GM18511 (cell line): ENCODE data around the gene STK40.

Experiments used
- ATAC-seq: cut with Tn5 transposase; IDR thresholded peaks from one replicate; pipeline ENCODE4 v1.9.1; 2021; ENCODE audit warnings: mild to moderate bottlenecking, moderate library complexity; ENCODE audit not compliant: unreplicated experiment

The STK40 gene

DNA sequence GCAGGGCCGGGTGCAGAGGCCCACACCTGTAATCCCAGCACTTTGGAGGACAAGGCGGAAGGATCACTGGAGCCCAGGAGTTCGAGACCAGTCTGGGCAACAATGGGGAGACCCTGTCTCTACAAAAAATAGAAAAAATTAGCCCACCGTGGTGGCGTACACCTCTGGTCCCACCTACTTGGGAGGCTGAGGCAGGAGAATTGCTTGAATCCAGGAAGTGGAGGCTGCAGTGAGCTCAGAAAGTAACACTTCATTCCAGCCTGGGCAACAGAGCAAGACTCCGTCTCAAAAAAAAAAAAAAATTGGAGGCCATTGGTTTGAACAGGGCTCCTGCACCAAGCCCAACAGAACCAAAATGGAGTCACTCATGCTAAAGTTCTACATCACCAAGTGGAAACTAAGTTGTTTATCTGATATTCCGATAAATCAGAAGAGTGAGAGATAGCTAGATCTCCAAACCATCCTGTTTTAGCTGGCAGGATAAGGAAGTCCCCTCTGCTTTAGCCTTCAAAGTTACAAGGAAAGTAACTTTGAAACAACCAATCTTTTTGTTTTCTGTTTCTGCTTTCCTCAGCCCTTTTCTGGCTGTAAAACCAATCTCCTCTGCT lies 12.8 kb upstream of the STK40 start:
- ATAC-seq: no peak

DNA sequence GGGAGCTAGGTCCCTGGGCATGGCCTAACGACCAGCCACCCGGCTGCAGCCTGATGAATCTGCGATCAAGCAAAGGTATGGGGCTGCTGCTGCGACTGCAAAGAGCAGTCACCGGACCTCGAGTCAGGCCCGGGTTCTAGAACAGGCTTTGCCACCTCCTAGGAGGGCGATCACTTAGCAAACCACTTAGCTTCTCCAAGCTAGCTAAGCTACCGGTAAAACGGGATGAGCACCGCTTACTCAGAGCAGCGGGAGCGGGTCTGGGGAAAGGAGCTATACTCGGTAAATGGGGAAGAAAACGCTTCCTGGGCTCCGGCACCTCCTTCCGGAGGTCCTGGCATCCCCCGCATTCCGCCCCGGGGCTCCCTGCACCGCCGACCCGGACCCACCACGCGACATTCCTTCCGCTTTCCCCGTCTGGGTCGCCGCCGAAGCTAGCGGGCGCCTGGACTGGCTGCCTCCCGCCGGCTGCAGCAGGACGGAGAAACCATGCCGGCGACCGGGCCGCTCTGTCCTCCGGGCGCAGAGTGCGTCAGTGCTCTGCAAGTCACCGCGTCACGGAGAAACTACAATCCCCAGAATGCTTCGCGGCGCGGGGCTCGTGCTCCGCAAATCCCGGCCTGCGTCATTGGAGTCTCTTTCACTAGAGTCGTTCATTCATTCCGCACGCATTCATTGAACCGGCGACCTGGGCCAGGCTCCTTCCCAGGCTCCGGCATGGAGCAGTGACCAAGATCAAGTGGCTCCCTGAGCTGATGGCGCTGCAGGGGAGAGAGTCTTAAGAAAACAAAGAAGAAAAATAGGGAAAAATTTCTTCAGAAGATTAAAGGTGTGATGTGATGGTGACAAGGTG lies 11.9 kb upstream of the STK40 start, which contains the start of gene LSM10:
LSM10 (minus strand) TSS at position 531 of the 853 bp plus-strand sequence. CDS start 3,779 bp downstream, outside the sequence.
- ATAC-seq: peak; percentile 86

DNA sequence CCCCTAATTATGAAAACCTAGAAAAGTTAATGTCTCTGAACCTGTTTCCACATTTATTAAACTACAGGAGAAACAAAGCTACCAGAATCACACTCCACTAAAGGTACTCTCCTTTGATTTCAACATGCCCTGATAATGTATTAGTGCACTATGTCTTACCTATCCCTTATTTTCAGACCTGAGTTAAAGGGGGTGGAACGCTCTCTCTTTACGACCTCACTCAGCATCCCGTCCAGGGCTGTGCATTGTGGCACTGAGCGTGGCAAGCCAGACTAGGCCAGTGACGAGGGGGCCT lies 11.3 kb upstream of the STK40 start:
- peak; percentile 59 for ATAC-seq

DNA sequence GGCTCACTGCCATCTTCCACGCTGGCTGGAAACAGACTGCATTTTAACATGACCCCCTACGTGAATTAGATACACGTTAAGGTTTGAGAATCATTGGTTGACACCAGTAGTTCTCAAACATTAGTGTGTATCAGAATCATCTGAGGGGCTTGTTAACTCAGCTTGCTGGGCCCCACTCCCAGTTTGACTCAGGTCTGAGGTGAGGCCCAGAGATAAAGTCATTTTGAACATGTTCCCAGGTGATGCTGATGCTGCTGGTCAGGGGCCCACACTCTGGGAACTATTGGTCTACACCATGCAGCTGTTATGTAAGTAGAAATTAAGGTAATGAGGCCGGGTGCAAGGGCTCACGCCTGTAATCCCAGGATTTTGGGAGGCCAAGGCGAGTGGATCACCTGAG lies 10.6 kb upstream of the STK40 start:
- ATAC-seq: no peak

DNA sequence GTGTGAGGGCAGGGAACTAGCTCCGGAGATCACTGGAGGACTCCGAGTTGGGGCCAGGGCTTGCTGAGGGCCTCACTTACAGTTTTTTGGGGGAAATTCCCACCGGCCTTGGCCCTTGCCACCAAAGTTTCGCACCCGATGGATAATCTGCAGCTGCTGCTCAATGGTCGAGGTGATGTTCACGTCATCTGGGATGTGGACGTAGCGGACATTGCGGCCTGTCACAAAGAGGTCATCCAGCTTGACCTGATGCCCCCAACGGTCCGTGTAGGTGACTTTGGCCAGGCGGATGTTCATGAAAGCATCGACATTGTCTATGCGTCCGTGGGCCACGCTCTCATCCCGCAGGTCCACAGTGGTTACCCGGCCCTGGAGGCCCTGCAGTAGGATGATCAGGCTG lies 8.0 kb upstream of the STK40 start:
- ATAC-seq: no peak

DNA sequence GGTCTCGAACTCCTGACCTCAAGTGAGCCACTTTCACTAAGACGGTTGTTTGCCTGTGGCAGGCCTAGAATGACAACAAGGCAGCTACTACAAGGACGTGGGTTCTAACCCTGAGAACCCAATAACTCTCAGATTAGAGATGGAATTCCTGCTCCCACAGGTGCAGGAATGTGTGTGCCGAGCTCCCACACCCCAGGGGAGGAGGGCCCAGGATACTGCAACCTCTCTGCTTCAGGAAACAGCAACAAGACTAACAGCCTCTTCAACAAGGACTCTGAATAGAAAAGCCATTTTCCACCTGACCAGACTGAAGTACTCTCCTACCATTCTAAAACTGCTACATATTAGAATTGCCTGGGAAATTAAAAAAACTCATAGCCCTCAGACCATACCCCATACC lies 7.1 kb upstream of the STK40 start:
- ATAC-seq: no peak

DNA sequence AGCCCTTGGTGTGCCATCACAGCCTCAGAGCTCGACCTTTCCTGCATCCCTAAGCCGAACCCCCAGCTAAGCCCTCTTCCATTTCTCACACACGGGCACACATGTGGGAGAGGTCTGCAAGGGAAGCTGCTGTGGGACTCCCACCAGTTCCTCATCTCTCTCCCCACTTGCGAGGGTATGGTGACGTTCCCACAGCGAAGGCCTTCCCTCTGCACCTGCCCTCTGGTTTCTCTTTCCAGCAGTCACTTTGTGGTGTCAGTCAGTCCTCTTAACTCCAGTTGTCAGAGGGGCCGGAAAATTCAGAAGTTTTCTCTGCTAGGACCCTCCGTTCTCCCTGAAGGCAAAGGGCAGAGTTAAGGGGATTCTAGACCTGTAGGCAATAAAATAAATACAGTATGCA lies 5.5 kb upstream of the STK40 start:
- ATAC-seq: no peak

DNA sequence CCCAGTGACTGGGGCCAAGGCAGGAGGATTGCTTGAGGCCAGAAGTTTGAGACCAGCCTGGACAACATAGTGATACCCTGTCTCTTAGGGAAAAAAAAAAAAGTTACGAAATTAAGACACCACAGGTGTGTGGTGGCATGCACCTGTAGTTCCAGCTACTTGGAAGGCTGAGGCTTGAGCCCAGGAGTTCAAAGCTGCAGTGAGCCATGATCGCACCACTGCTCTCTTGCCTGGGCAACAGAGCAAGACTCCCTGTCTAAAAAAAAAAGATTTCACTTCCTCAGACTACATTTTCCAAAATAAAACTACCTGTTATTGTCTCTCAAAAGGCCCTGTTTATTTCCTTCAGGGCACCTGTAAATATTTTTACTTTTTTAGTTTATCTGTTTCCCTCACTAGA lies 4.7 kb upstream of the STK40 start:
- ATAC-seq: no peak

DNA sequence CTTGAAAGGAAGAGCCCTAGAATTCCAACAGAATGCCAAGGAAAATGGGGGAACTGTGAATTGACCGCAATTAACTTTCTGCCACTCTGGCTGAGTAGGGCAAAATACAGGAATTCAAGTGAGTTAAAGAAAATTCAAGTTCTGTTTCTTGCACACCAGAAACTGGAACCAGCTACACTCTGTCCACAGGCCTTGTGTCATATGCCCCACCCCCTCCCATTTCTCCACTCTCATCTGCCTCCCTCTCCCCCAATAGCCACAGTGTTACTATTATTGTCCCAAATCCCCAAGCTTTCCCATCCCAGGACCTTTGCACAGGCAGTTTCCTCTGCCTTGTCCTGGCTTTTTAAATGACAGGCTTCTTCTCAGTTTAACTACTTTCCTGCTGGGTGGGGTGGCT lies 4.3 kb upstream of the STK40 start:
- no peak for ATAC-seq

DNA sequence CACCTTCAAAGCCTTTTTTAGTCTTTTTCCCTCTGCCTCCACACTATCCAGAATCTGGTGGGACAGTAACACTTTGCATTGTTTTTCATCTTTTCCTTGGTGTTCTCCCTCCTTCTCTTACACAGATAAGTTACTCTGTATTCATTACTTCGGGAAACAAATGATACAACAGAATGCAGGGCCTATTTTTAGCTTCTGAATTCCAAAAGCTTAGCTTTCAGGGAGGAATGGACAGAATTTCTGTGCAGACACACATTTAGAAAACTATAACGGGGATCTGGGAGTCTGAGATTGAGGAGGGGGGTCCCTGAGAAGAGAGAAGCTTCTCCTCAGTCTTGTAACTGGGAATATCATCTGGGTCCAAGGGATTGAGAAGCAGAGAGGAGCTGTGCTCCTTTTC lies 3.5 kb upstream of the STK40 start:
- ATAC-seq: no peak

DNA sequence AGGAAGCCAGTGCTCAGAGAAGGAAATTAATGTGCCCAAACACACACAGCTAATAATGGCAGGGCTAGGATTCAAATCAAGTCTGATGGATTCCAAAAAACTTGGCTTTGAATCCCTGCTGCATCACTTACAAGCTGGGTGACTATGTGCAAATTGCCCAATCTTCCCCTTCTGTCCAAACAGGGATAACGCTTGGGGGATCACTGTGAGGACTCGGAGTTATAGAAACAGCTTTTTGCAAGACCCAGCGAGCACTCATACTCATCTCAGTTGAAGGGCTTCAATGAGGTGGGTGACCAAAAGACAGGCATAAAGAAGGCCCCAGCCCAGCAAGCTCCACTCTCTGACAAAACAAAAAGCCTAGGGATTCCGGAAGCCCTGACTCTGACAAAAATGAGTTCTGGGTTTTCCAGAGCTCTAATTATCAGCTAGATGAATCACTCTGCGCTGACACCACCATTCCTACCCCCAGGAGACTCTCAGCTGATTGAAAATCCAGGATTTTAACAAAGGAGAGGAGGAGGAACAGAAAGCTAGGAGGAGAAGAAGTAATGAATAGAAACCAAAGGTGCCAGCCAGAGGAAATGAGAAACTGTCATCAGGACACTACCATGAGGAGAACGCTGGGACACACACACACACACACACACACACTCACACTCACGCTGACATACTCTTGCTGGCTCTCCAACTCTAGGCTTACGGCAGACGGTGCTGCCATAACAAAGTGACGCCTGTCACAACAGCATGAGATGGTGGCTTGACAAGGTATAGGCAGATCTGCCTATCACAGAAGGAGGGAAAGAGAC lies 1.6 kb upstream of the STK40 start:
- ATAC-seq: no peak

DNA sequence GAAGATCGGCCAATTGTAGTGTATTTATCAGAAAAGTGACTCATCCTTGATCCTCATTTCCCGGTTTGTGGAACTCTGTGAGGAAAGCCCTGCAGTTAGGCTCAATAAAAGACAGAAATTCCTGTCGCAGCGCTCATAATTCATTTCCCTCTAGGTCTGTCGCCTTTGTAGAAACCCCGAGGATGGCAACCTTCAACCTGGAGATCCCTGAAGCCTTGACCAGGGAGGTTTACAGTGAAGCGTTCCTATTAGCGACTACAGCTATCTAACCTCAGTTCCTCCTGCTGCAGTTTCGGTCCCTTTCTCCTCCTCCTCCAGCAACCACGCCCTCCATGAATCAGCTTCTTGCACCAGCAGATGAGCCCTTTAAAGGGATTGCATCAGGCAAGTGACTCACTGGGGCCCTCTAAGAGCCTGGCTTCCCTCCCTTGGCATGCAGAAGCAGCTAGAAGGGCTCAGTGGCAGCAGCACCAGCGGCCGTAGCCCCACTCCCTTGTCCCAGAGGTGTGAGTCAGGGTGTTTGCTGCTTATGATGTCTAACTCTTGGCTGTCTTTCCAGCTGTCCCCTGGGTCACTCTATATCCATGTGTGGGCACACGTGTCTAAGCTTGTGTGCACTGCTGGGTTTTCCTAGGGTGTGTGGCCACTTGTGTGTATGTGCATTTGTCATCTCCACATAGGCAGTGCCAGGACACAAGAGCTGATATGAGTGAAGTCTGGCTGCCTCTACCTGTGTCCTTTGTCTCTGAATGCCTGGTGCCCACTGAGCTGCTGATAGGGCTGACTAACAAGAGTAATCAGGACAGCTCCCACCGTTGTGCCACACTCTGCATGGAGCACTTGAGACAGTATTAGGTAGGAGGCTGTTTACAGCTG lies 779 bp upstream of the STK40 start:
- peak; percentile 57 for ATAC-seq

DNA sequence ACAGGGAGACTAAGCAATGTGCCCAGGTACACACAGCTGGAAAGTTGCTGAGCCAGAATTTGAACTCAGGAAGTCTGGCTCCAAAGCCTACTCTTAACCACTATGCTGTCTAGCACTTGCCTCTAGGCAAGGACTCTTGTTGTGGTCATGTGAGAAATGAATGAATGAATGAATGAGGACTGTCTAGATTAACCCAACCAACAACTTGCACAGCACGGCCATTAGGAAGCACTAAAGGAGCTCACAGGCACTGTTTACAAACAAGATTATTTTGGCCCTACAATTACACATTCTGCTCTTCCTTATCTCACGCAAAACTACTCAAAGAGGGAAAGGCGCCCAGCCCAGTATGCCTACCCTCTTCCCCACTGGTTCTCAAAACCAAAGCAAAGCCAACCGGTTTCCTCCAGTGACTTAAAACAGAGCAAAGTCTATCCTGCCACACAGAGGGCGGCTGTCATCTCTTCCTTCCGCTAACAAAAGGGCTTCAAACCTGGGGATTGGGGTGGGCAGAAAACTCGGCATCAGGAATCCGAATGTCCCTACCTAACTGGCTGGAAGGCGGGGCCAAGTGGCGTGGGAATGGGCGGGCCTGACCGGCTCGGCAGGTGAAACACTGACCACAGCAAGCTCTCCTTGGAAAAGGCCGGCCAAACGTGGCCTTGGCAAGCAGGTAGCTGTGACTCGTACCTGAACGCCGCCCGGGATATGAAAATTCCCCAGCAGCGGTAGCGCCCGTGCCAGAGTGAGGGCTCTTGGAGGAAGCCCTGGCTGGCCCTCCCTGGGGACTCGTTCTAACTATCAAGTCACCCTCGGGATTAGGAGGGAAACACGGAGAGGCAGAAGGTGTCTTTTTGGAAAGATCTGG lies 948 bp downstream of the STK40 start:
- no peak for ATAC-seq

DNA sequence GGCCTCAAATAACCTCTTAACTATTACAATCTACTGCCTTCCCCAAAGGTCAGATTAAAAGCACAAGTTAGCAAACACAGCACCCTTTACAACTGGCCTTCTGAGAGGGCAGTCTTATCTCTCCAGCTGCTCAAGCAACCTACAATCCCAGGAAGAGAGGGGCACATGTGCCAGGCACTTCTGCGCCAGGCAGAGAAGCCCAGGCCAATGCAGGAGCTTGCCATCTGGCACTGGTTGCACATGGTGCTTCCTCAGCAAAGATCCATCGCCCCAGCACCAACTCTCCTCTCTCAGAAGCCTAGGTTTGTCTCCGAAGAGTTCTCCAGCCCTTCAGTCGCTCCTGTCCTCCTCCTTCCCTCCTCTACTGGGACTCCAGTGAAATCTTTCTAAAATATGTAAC lies 2.5 kb downstream of the STK40 start:
- no peak for ATAC-seq

DNA sequence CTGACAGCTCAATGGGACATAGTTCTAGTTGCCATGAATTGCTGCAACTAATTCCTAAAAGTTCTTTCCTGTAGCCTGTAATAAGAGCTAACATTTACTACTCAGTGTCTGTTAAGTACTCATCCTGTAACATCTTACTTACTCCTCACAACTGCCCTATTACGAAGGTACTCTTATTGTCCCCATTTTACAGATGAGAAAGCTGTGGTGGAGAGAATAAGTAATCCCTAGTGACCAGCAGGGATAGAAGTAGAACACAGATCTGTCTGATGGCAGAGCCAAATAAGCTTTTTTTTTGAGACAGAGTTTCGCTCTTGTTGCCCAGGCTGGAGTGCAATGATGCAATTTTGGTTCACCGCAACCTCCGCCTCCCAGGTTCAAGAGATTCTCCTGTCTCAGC lies 3.1 kb downstream of the STK40 start:
- no peak for ATAC-seq

DNA sequence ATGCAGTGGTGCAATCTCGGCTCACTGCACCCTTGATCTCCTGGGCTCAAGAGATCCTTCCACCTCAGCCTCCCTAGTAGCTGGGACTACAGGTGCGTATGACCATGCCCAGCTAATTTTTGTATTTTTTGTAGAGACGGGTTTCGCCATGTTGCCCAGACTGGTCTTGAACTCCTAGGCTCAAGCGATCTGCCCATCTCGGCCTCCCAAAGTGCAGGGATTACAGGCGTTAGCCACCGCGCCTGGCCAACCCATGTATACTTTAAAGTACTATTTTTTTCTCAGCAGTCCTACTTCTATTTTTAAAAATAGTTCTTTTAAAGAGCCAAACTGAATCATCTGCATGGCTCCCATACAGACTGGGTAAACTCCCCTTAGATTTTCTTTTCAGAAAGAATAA lies 3.5 kb downstream of the STK40 start:
- ATAC-seq: no peak

DNA sequence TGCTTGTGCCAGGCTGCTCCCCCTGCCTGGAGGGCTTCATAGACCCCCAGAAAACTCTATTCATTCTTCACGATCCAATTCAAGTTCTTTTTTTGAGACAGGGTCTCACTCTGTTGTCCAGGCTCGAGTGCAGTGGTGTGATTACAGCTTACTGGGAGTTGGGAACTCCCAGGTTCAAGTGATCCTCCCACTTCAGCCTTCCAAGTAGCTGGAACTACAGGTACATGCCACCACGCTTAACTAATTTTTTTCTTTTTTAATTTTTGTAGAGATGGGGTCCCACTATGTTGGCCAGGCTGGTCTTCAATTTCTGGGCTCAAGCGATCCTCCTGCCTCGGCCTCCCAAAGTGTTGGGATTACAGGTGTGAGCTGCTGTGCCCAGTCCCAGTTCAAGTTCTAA lies 4.3 kb downstream of the STK40 start:
- ATAC-seq: no peak

DNA sequence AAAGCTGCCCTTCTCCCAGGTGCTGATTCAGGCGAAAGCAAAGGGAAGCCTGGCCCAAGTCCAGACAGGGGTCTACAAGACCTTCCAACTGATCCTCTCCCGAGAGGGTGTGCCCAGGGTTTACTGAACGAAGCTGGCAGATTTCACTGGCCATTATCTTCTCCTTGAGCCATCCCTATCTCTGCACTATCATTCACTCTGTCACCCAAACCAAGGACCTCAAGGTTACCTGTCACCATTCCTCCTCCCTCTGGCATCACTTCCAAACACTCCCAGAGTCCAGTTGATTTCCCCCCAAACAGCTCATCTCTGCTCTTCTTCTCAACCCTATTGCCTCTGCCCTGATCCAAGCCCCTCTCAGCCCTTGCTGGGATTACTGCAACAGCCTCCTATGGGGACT lies 4.9 kb downstream of the STK40 start:
- ATAC-seq: no peak

DNA sequence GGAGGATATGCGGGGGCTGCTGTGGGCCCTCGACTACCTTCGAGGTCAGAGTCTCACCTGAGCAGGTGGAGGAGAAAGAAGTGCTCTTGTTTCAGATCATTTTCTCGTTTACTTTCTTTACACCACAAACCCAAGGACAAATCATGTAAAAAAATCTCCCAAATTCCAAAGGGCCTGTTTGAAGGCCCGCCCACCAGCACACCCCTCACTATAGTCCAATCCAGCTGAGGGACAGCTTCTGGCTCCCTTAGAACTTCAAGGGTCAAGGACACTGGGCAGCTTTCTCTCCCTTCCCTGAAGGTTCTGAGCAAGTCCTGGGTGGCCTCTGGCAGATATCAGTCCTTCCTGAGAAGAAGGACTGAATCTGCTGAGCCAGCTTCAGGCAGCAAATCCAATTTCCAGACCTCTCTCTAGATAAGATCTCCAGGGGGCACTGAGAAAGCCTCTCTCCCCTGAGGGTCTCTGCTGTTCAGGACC lies 5.5 kb downstream of the STK40 start:
- no peak for ATAC-seq
